Choroid plexus epithelial cell (primary cell): ENCODE data around the gene OR2V2.

ENCODE experiments used
- DNase-seq: peaks from one replicate; pipeline ENCODE4 v3.0.0-alpha.2; 2010; ENCODE audit warnings: low read depth
- H3K4me3 ChIP-seq: 2 replicates; pipeline ENCODE4 v1.5.1; 2011; ENCODE audit warnings: low read depth, mild to moderate bottlenecking, control low read depth, low read length, moderate library complexity
- CTCF ChIP-seq: conservative IDR thresholded peaks from 2 replicates; pipeline ENCODE4 v1.5.1; 2011; ENCODE audit warnings: low read depth, mild to moderate bottlenecking, control low read depth, inconsistent platforms, low read length, moderate library complexity

The OR2V2 gene

GRCh38 chr5:181138258-181138657, 9.1 kb upstream of the OR2V2 start:
- DNase-seq = no peak
- peak; percentile 1 for TF ChIP-seq CTCF
- no peak overlapping the region for H3K4me3 ChIP-seq

- no peak for DNase-seq
- no peak overlapping the region for H3K4me3 ChIP-seq
- no peak for TF ChIP-seq CTCF
Observed at GRCh38 chr5:181140766-181141165, 6.6 kb upstream of the OR2V2 start.

GRCh38 chr5:181142054-181142453, 5.3 kb upstream of the OR2V2 start:
- TF ChIP-seq CTCF = no peak
- DNase-seq = no peak

GRCh38 chr5:181145133-181145532, 2.3 kb upstream of the OR2V2 start:
- no peak overlapping the region for H3K4me3 ChIP-seq
- DNase-seq = no peak
- TF ChIP-seq CTCF = no peak

More at GRCh38 chr5:181142054-181142453, 5.3 kb upstream of the OR2V2 start:
- H3K4me3 ChIP-seq = no peak overlapping the region

- DNase-seq = no peak
- no peak for TF ChIP-seq CTCF
Observed at GRCh38 chr5:181149355-181149754, 2.0 kb downstream of the OR2V2 start.

GRCh38 chr5:181149806-181150733, 2.7 kb downstream of the OR2V2 start:
- DNase-seq = no peak
- no peak overlapping the region for H3K4me3 ChIP-seq
- no peak for TF ChIP-seq CTCF

More at GRCh38 chr5:181149355-181149754, 2.0 kb downstream of the OR2V2 start:
- no peak overlapping the region for H3K4me3 ChIP-seq

GRCh38 chr5:181151146-181151545, 3.8 kb downstream of the OR2V2 start:
- no peak for TF ChIP-seq CTCF
- no peak overlapping the region for H3K4me3 ChIP-seq
- DNase-seq = no peak
